SK-N-SH (cell line): ENCODE results near the gene PARS2. TPM values are rescaled to one million over a fixed set of nuclear protein-coding genes. Genes with fewer than 3 reads are reported as not detected.
A peak's percentile ranks its signal among the peaks of the same experiment; 100 is the strongest.

Source experiments
- CTCF ChIA-PET: fragments of 300-600, 350-600 bp; formaldehyde crosslinking; extraction: SDS; loops from one replicate; lab custom pipeline; 2021; lab: Yijun Ruan, JAX
- POLR2A ChIA-PET: fragments of 350-600 bp; sonication (Branson Sonifier 250); formaldehyde crosslinking; extraction: SDS; loops from one replicate; lab custom pipeline; 2020; ENCODE audit warnings: antibody characterized with exemption, inconsistent platforms; lab: Yijun Ruan, JAX
- DNase-seq: peaks from one replicate; pipeline ENCODE4 v3.0.0; 2012
- H2AFZ ChIP-seq: fragments of 200-600 bp; sonication (generic); 2 replicates; pipeline ENCODE4 v1.8.1; 2016; ENCODE audit warnings: antibody characterized with exemption, mild to moderate bottlenecking, low read depth
- H3F3A ChIP-seq: fragments of 200-600 bp; sonication (generic); replicated peaks from 2 replicates; pipeline ENCODE3; 2016; ENCODE audit warnings: antibody characterized with exemption, mild to moderate bottlenecking; ENCODE audit not compliant: insufficient read depth
- H3K27ac ChIP-seq, 2 experiments: fragments of 200-500 bp in 1 of 2; fragments of 200-600 bp in 1 of 2; sonication (Bioruptor generic) in 1 of 2; sonication (generic), shearing (Covaris generic) in 1 of 2; 2 replicates each; pipeline versions ENCODE4 v1.5.1 to v1.6.1; 2014 to 2016; ENCODE audit warnings: low read depth in 2 of 2, inconsistent platforms in 1 of 2, low read length in 1 of 2, mild to moderate bottlenecking in 1 of 2, mixed read lengths in 1 of 2
- H3K27me3 ChIP-seq: fragments of 200-600 bp; sonication (generic), shearing (Covaris generic); 2 replicates; pipeline ENCODE4 v1.6.1; 2016; ENCODE audit warnings: mixed run types; ENCODE audit not compliant: insufficient read depth
- H3K36me3 ChIP-seq, 2 experiments: fragments of 200-500 bp in 1 of 2; fragments of 200-600 bp in 1 of 2; sonication (Bioruptor generic) in 1 of 2; sonication (generic) in 1 of 2; replicated peaks in 1 of 2; 2 replicates each; pipeline versions ENCODE3 to v1.5.1; 2014 to 2016; ENCODE audit warnings: low read length in 1 of 2, mild to moderate bottlenecking in 1 of 2; ENCODE audit not compliant: insufficient read depth in 2 of 2, control insufficient read depth in 1 of 2
- H3K4me1 ChIP-seq, 2 experiments: fragments of 200-500 bp in 1 of 2; fragments of 200-600 bp in 1 of 2; sonication (Bioruptor generic) in 1 of 2; sonication (generic), shearing (Covaris generic) in 1 of 2; 2 replicates each; pipeline versions ENCODE4 v1.5.1 to v1.6.1; 2014 to 2016; ENCODE audit warnings: low read depth in 1 of 2, low read length in 1 of 2, mixed run types in 1 of 2; ENCODE audit not compliant: insufficient read depth in 2 of 2, control insufficient read depth in 1 of 2
- H3K4me2 ChIP-seq: fragments of 200-600 bp; sonication (generic), shearing (Covaris generic); 2 replicates; pipeline ENCODE4 v1.6.1; 2017; ENCODE audit warnings: mixed run types
- H3K4me3 ChIP-seq, 2 experiments: fragments of 200-500 bp in 1 of 2; fragments of 200-600 bp in 1 of 2; sonication (Bioruptor generic) in 1 of 2; sonication (generic), shearing (Covaris generic) in 1 of 2; 2 replicates each; pipeline versions ENCODE4 v1.5.1 to v1.8.1; 2014 to 2016; ENCODE audit warnings: low read depth in 2 of 2, inconsistent platforms in 1 of 2, low read length in 1 of 2, mild to moderate bottlenecking in 1 of 2, mixed read lengths in 1 of 2, moderate library complexity in 1 of 2
- H3K79me2 ChIP-seq: fragments of 200-600 bp; sonication (generic); 2 replicates; pipeline ENCODE4 v1.8.1; 2017; ENCODE audit warnings: mild to moderate bottlenecking; ENCODE audit not compliant: insufficient read depth
- H3K9ac ChIP-seq: fragments of 200-600 bp; sonication (generic); 2 replicates; pipeline ENCODE4 v1.6.1; 2017; ENCODE audit warnings: mixed run types
- H3K9me2 ChIP-seq: fragments of 200-600 bp; sonication (generic); 2 replicates; pipeline ENCODE4 v1.6.1; 2017; ENCODE audit warnings: mixed run types
- H3K9me3 ChIP-seq: fragments of 200-600 bp; sonication (generic); 2 replicates; pipeline ENCODE4 v1.6.1; 2017; ENCODE audit warnings: mixed run types, mild to moderate bottlenecking, moderate library complexity
- H4K20me1 ChIP-seq: fragments of 200-600 bp; sonication (generic); 2 replicates; pipeline ENCODE4 v1.6.1; 2017; ENCODE audit warnings: mild to moderate bottlenecking, mixed run types; ENCODE audit not compliant: insufficient read depth
- CHD2 ChIP-seq: fragments of 150-350 bp; IDR thresholded peaks from 2 replicates; pipeline ENCODE4 v1.6.1; 2018; ENCODE audit warnings: low read length; ENCODE audit not compliant: partially characterized antibody
- EP300 ChIP-seq, 2 experiments: IDR thresholded peaks; 2 replicates each; pipeline versions ENCODE4 v1.4.0 to v1.6.1; 2012; ENCODE audit warnings: borderline replicate concordance in 1 of 2, low read depth in 1 of 2, low read length in 1 of 2
- FOXM1 ChIP-seq: IDR thresholded peaks from 2 replicates; pipeline ENCODE4 v1.4.0; 2012; ENCODE audit warnings: low read depth, mild to moderate bottlenecking
- GABPA ChIP-seq: IDR thresholded peaks from 2 replicates; pipeline ENCODE4 v1.4.0; 2012; ENCODE audit warnings: low read depth, mild to moderate bottlenecking
- NRF1 ChIP-seq: IDR thresholded peaks from 2 replicates; pipeline ENCODE4 v1.6.1; 2012; ENCODE audit warnings: low read depth, mild to moderate bottlenecking, low read length
- POLR2AphosphoS5 ChIP-seq: IDR thresholded peaks from 2 replicates; pipeline ENCODE4 v1.6.1; 2012; ENCODE audit warnings: low read depth, low read length
- RAD21 ChIP-seq: IDR thresholded peaks from 2 replicates; pipeline ENCODE4 v1.6.1; 2012; ENCODE audit warnings: mild to moderate bottlenecking, low read length
- RCOR1 ChIP-seq: fragments of 150-350 bp; IDR thresholded peaks from 2 replicates; pipeline ENCODE4 v1.6.1; 2017; ENCODE audit warnings: antibody characterized with exemption, low read length
- TAF1 ChIP-seq: IDR thresholded peaks from 2 replicates; pipeline ENCODE4 v1.6.1; 2012; ENCODE audit warnings: low read depth, mild to moderate bottlenecking, low read length, moderate library complexity, borderline replicate concordance
- WGBS: methylation state at CpG from one replicate; pipeline ENCODE4 v1.1.6; 2017; ENCODE audit warnings: low lambda C conversion rate; 5-methylcytosine and 5-hydroxymethylcytosine counted together
- polyA plus RNA-seq, 3 experiments: library from polyadenylated mRNA; depleted of rRNA; stranded (reverse); fragments of >200 nt; gene quantifications; 2 replicates each; pipeline ENCODE4 v1.2.3, GENCODE V29; 2012
- TF ChIP-seq, protein P1 (sequence below): fragments of 200-600 bp; sonication (generic); IDR thresholded peaks from 2 replicates; pipeline ENCODE4 v1.6.1; 2017; ENCODE audit warnings: antibody characterized with exemption, mild to moderate bottlenecking, moderate library complexity
- TF ChIP-seq, protein P2 (sequence below): IDR thresholded peaks from 2 replicates; pipeline ENCODE4 v1.4.0; 2012; ENCODE audit warnings: low read depth, borderline replicate concordance
- TF ChIP-seq, protein P3 (sequence below): IDR thresholded peaks from 2 replicates; pipeline ENCODE4 v1.6.1; 2012; ENCODE audit warnings: mild to moderate bottlenecking, low read depth, low read length, moderate library complexity

PARS2 gene
- polyA plus RNA-seq, 1 of the 3 experiments (the other 2 are of a cell fraction) = 3.2 TPM

DNA sequence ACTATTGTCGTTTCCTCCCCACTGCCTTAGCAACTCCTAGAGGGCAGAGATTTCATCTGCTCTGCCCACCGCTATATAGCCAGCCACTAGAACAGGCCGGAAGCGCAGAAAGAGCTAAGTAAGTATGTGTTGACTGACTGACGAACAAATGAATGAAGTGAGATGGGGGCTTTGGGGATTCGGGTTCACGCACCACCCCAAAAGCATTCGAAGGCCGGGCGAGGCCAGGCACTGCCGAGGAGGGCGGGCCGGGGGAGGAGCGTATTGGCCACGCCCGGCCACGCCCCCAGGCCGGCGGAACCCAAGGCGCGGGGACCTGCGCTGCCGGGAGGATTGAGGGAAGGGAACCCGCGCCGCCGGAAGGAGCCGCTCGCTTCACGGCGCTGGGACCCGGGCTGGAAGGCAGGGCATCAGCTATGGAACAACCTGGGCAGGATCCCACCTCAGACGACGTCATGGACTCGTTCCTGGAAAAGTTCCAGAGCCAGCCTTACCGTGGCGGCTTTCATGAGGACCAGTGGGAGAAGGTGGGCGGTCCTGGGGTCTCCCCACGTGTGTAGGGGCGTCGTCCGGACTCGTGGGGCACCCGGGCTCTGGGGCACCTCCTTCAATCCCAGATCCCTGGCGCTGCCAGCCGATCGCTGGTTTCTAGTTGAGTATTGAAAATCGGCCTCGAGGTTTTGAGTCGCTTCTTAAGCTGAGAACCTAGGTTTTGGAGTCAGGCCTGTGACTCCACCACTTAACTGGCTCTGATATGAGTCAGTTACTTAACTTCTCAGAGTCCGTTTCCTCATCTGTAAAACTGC is 48.6 kb downstream of the PARS2 start, which contains the start of gene TTC4 (continued):
- TF ChIP-seq POLR2AphosphoS5 (peak; percentile 94), EP300 (IDR thresholded peaks at IDR 0.05; ENCODE audit: borderline replicate concordance in 1 of 2, low read depth in 1 of 2, low read length in 1 of 2) (0 out of 4 replicates have a peak, but pooled peaks of 1 of the 2 experiments have one; percentile 11), FOXM1 (no peak), TAF1 (peak; percentile 95)
- TF ChIP-seq, protein P1, sequence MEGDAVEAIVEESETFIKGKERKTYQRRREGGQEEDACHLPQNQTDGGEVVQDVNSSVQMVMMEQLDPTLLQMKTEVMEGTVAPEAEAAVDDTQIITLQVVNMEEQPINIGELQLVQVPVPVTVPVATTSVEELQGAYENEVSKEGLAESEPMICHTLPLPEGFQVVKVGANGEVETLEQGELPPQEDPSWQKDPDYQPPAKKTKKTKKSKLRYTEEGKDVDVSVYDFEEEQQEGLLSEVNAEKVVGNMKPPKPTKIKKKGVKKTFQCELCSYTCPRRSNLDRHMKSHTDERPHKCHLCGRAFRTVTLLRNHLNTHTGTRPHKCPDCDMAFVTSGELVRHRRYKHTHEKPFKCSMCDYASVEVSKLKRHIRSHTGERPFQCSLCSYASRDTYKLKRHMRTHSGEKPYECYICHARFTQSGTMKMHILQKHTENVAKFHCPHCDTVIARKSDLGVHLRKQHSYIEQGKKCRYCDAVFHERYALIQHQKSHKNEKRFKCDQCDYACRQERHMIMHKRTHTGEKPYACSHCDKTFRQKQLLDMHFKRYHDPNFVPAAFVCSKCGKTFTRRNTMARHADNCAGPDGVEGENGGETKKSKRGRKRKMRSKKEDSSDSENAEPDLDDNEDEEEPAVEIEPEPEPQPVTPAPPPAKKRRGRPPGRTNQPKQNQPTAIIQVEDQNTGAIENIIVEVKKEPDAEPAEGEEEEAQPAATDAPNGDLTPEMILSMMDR = no peak
- TF ChIP-seq, protein P2, sequence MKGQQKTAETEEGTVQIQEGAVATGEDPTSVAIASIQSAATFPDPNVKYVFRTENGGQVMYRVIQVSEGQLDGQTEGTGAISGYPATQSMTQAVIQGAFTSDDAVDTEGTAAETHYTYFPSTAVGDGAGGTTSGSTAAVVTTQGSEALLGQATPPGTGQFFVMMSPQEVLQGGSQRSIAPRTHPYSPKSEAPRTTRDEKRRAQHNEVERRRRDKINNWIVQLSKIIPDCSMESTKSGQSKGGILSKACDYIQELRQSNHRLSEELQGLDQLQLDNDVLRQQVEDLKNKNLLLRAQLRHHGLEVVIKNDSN = peak; percentile 69
- TF ChIP-seq, all 33 proteins: peak for 17

DNA sequence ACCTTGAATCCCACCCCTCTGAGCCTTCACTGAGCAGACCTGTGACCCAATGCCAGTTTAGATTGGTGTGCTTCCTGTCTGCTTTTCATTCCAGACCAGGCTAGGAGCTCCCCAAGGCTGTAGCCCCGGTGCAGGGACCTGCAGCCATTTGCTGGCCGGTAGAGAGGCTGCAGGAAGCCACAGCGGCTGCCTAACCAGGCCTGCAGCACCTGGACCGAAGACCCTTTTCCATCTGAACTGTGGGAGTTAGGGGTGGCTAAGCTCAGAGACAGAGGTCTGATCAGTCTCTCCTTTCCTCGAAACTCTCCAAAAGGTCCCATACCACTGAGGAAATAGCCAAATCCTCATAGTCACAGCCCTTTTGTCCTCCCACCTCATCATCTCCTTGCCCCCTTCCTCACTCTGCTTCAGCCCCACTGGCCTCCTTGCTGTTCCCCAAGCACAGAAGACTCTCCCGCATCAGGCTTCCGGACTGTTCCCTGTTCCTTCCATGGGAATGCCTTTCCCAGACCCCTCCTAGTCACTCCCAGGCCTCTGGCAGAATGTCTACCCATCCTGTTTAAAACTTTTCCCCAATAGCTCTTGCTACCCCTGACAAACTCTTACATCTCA is 49.3 kb downstream of the PARS2 start:
- 96% methylated on average over 7 of the region's 7 CpGs for WGBS
- H3K4me2 ChIP-seq = peak overlapping the region; percentile 64; the same call in 1 of the 2 replicates
- ChIA-PET CTCF (interaction anchor here (1.0 to 1.9 kb wide), 4 partner anchors 10 to 226 kb away, joined by 4 to 7 read pairs (median 6); partner anchors contain the start of gene ACOT11), POLR2A (interaction anchor here (1.0 to 1.6 kb wide), 2 partner anchors 18 to 216 kb away, joined by 3 to 5 read pairs; no protein-coding TSS in a partner anchor)
- no peaks in the 10 kb centered on the region for H3K27me3 ChIP-seq
- no peaks in the 10 kb centered on the region for H3F3A ChIP-seq
- H3K4me1 ChIP-seq = peaks cover 0 to 8% of the 10 kb centered on the region in 2 experiments; a peak in 2 of 4 replicates
- peak overlapping the region; percentile 40 to 79; a peak in 2 of 4 replicates for H3K27ac ChIP-seq
- H3K4me3 ChIP-seq = peak overlapping the region; percentile 71 to 94; a peak in 3 of 4 replicates
- peaks cover 41% of the 10 kb centered on the region for H3K79me2 ChIP-seq
- no peaks in the 10 kb centered on the region for H4K20me1 ChIP-seq
- TF ChIP-seq RAD21 = no peak
- TF ChIP-seq GABPA = no peak
- TF ChIP-seq CHD2 = no peak
- no peak for TF ChIP-seq NRF1
- TF ChIP-seq RCOR1 = no peak
- TF ChIP-seq, protein P3, sequence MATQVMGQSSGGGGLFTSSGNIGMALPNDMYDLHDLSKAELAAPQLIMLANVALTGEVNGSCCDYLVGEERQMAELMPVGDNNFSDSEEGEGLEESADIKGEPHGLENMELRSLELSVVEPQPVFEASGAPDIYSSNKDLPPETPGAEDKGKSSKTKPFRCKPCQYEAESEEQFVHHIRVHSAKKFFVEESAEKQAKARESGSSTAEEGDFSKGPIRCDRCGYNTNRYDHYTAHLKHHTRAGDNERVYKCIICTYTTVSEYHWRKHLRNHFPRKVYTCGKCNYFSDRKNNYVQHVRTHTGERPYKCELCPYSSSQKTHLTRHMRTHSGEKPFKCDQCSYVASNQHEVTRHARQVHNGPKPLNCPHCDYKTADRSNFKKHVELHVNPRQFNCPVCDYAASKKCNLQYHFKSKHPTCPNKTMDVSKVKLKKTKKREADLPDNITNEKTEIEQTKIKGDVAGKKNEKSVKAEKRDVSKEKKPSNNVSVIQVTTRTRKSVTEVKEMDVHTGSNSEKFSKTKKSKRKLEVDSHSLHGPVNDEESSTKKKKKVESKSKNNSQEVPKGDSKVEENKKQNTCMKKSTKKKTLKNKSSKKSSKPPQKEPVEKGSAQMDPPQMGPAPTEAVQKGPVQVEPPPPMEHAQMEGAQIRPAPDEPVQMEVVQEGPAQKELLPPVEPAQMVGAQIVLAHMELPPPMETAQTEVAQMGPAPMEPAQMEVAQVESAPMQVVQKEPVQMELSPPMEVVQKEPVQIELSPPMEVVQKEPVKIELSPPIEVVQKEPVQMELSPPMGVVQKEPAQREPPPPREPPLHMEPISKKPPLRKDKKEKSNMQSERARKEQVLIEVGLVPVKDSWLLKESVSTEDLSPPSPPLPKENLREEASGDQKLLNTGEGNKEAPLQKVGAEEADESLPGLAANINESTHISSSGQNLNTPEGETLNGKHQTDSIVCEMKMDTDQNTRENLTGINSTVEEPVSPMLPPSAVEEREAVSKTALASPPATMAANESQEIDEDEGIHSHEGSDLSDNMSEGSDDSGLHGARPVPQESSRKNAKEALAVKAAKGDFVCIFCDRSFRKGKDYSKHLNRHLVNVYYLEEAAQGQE = no peak
- H2AFZ ChIP-seq = peak overlapping the region; percentile 96
- no peaks in the 10 kb centered on the region for H3K9me3 ChIP-seq
- no peaks in the 10 kb centered on the region for H3K9me2 ChIP-seq
- peaks cover 16 to 24% of the 10 kb centered on the region in 2 experiments for H3K36me3 ChIP-seq
- H3K9ac ChIP-seq = peak overlapping the region; percentile 82; the same call in 1 of the 2 replicates
- no peak for DNase-seq
